Activated naive CD8-positive, alpha-beta T cell (primary cell): ENCODE data around the gene ECEL1.

ENCODE experiments used
- H3K27ac Mint-ChIP-seq: one replicate; pipeline ENCODE4 v1.8.0; 2021; ENCODE audit warnings: mixed read lengths
- H3K27me3 Mint-ChIP-seq: one replicate; pipeline ENCODE4 v1.8.0; 2021; ENCODE audit warnings: mixed read lengths
- H3K36me3 Mint-ChIP-seq: one replicate; pipeline ENCODE4 v1.8.0; 2021; ENCODE audit warnings: mixed read lengths
- H3K4me1 Mint-ChIP-seq: one replicate; pipeline ENCODE4 v1.8.0; 2021; ENCODE audit warnings: low read depth, mixed read lengths
- H3K4me3 Mint-ChIP-seq: one replicate; pipeline ENCODE4 v1.8.0; 2021; ENCODE audit warnings: mild to moderate bottlenecking, mixed read lengths
- H3K9me3 Mint-ChIP-seq: one replicate; pipeline ENCODE4 v1.8.0; 2021; ENCODE audit warnings: low read depth, mixed read lengths

The ECEL1 gene

DNA sequence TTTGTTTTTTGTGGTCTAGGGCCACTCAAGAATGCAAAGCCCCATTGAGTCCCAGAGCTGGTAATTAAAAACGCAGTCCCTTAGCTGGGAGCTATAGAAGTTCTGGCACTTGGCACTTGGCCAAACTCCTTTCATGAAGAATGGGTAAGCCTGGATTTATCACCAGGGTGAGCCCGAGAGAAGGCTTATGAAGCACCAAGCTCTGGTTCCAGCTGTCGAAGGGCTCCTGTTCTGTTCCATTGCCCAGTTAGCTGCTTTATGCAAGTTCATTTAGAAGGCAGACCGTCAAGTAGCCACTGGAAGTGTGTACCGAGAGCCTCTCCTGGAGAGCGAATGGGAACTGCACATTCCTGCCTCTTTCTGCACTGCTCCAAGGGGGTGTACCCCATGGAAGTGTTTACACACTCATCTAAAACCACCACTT is 14.2 kb downstream of the ECEL1 start:
- Mint-ChIP-seq H3K4me1 (no peaks in the 10 kb centered on the region), H3K27me3 (peaks cover 19% of the 10 kb centered on the region), H3K9me3 (peaks cover 17% of the 10 kb centered on the region), H3K4me3 (no peak overlapping the region), H3K36me3 (peaks cover 9% of the 10 kb centered on the region), H3K27ac (no peak overlapping the region)

DNA sequence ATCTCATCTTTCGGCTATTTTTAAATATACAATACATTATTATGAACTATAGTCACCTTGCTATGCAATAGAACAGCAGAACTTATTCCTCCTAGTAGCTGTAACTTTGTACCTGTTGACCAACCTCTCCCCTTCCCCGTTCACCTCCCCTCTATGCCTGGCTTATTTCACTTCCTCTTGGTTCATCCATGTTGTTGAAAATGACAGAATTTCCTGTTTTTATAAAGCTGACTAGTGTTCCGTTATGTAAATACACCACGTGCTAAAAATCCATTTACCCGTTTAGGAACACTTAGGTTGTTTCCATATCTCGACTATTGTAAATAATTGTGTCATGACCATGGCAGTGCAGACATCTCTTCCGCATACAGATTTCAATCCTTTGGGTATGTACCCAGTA is 21.4 kb downstream of the ECEL1 start:
- Mint-ChIP-seq H3K4me1 (no peaks in the 10 kb centered on the region), H3K36me3 (no peaks in the 10 kb centered on the region), H3K9me3 (peaks cover 4% of the 10 kb centered on the region), H3K27me3 (peaks cover 4% of the 10 kb centered on the region), H3K4me3 (no peak overlapping the region), H3K27ac (no peak overlapping the region)

DNA sequence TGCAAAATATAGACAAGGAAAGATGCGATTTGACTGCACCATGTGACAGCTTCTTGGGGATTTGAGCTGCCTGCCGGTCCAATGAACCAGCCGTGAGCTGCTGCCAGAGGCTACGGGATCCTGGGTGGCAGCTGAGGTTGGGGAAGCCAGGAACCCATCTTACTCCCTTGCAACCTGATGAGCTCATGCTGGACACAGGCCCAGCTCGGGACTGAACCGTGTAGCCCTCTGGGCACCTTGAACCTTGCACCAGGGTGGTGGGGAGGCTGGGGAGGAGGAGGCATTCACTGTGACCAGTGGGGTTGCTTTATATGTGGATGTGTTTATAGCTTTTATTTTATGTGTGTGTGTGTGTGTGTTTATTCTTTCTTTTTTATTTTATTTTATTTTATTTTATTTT is 22.6 kb downstream of the ECEL1 start:
- H3K36me3 Mint-ChIP-seq, result no peaks in the 10 kb centered on the region
- H3K9me3 Mint-ChIP-seq, result peaks cover 3% of the 10 kb centered on the region
- H3K4me3 Mint-ChIP-seq, result no peak overlapping the region
- H3K27ac Mint-ChIP-seq, result no peak overlapping the region
- H3K4me1 Mint-ChIP-seq, result no peaks in the 10 kb centered on the region
- H3K27me3 Mint-ChIP-seq, result peaks cover 4% of the 10 kb centered on the region

DNA sequence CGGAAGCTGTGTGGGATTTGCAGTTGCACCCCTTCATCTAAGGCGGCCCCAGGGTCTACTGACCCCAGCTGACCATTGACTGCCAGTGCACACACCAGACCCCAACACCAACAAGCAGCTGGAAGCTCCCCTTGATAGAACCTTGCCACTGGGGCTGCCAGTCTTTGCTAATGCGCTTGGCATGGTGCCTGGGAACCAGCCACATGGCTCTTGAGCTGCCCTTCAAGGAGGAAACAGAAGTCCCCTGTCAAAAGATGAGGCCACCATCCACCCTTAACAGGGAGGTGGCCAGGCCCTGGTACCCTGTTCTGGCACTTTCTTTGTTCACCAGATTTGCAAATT is 23.1 kb downstream of the ECEL1 start:
- Mint-ChIP-seq H3K4me3 (no peak overlapping the region), H3K4me1 (no peaks in the 10 kb centered on the region), H3K27me3 (peaks cover 4% of the 10 kb centered on the region), H3K36me3 (no peaks in the 10 kb centered on the region), H3K27ac (no peak overlapping the region), H3K9me3 (peaks cover 3% of the 10 kb centered on the region)

DNA sequence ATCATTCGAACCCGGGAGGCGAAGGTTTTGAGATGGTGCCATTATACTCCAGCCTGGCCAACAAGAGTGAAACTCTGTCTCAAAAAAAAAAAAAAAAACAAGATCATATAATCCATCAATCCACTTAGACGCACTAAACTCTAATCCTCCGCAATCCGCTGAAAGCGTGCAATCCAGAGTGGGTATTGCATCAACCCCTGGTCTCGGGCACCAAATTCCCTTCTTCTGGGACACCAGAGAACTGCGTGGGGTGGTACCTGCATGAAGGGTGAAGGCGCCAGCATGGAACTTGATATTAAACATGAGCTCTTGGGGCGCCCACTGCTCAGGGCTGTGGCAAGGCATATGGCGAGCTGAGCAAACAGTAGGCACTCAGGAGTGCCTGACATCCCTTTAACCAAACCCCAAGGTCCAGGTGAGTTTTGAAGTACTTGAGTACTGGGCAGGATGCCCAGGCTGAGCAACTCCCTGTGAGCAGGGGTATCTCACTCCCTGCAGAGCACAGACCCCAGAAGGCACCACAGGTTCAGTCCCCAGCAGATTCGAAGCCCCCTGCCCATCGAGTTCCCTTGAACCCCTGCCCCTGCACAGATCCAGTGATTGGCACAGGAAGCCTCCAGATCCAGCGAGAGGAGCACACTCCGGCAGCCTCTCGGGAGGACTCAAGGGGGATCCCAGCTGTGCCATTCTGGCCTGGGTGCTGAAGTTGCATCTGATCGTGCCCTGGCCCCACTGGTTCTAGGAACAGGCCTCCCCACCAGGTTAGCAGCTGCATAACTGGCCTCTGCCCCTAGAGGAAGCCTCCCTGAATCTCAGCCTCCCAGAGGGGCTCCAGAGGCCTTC is 23.7 kb downstream of the ECEL1 start:
- Mint-ChIP-seq H3K27ac (no peak overlapping the region), H3K36me3 (no peaks in the 10 kb centered on the region), H3K27me3 (peaks cover 6% of the 10 kb centered on the region), H3K9me3 (peaks cover 3% of the 10 kb centered on the region), H3K4me1 (no peaks in the 10 kb centered on the region), H3K4me3 (no peak overlapping the region)

DNA sequence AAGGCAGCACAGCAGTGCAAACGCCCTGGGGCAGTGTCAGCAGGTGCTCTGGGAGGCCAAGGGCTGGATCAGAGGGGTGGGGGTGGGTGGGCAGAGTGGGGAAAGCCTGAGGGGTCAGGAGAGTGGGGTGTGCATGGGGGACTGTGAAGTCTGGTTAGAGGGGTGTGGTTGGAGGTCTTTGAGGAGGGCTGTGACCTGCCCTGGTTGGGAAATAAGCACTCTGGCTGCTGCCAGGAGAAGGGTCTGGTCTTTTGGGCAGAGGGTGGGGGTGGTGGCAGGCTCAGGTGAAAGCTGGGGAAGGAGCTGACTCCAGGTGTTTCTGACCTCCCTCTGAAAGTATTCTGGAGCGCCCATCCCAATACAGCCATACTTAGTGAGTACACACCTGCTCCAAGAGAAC is 27.5 kb downstream of the ECEL1 start:
- Mint-ChIP-seq H3K4me1 (no peaks in the 10 kb centered on the region), H3K36me3 (no peaks in the 10 kb centered on the region), H3K4me3 (no peak overlapping the region), H3K27ac (no peak overlapping the region), H3K27me3 (peaks cover 8% of the 10 kb centered on the region), H3K9me3 (peaks cover 3% of the 10 kb centered on the region)

DNA sequence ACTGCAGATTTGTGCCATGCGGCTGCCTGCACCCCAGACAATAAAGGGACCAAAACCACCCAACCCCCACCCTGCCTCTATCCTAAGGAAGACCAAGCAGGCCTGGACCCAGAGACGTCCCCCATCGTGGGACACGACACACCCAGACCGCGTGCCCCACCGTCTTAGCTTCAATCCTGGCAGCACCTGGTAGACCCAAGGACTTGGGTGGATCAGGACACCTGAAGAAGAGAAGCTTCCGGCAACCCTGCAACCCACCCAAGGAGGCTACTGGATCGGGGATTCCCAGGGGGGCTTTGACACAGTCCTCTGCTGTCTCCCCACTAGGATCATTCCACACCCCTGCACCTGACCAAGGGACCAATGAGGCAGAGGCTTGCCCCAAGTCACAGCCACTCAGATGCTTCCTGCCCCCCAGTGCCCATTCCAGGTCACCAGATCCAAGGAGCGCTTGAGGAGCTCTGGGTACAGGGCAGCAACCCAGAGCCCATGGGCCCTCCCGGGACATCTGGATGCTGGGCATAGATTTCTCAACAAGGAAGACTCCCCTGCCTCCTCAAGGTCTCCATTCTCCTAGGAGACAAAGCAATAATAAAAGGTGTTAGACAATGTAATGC is 28.1 kb downstream of the ECEL1 start:
- Mint-ChIP-seq H3K4me1 (no peaks in the 10 kb centered on the region), H3K27me3 (peaks cover 8% of the 10 kb centered on the region), H3K27ac (no peak overlapping the region), H3K9me3 (peaks cover 3% of the 10 kb centered on the region), H3K4me3 (no peak overlapping the region), H3K36me3 (no peaks in the 10 kb centered on the region)

DNA sequence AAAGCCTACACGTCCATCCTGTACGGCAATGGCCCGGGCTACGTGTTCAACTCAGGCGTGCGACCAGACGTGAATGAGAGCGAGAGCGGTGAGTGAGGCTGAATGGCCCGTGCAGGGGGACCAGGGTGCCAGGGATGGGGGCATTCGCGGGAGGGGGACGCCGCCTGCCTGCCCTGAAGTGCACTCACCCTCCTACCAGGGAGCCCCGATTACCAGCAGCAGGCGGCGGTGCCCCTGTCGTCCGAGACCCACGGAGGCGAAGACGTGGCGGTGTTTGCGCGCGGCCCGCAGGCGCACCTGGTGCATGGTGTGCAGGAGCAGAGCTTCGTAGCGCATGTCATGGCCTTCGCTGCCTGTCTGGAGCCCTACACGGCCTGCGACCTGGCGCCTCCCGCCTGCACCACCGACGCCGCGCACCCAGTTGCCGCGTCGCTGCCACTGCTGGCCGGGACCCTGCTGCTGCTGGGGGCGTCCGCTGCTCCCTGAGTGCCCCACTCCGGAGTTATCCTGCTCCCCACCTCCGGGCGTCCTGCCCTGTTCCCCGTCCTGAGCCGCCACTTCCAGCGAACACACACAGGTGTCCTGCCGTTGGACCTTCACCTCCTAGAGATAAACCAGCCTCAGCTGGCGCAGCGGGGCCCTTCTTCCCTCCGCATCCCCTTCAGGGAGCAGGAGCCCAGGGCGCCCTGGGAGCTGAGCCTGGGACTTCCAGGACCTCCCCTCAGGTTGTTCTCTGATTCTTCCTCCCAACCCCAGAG is 28.8 kb downstream of the ECEL1 start:
- Mint-ChIP-seq H3K27me3 (peaks cover 8% of the 10 kb centered on the region), H3K4me3 (no peak overlapping the region), H3K9me3 (peaks cover 3% of the 10 kb centered on the region), H3K27ac (no peak overlapping the region), H3K36me3 (no peaks in the 10 kb centered on the region), H3K4me1 (no peaks in the 10 kb centered on the region)

DNA sequence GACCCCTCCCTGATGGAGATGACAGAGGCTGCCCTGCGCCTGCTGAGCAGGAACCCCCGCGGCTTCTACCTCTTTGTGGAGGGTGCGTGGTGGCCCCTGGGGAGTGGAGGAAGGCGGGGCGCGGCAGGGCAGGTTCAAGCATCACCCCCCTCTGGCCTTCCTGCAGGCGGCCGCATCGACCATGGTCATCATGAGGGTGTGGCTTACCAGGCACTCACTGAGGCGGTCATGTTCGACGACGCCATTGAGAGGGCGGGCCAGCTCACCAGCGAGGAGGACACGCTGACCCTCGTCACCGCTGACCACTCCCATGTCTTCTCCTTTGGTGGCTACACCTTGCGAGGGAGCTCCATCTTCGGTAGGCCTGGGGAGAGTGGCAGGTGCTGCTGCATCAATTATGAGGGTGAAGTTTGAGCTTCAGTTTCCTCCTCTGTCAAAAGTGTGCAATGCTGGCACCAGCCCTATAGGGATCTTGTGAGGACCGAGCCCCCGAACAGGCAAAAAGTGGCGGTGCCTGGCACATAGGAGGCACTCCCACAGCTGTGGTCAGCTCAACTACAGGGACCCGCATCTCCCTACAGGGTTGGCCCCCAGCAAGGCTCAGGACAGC is 29.5 kb downstream of the ECEL1 start:
- H3K36me3 Mint-ChIP-seq, result no peaks in the 10 kb centered on the region
- peaks cover 7% of the 10 kb centered on the region for H3K27me3 Mint-ChIP-seq
- peaks cover 3% of the 10 kb centered on the region for H3K9me3 Mint-ChIP-seq
- H3K27ac Mint-ChIP-seq, result no peak overlapping the region
- H3K4me1 Mint-ChIP-seq, result no peaks in the 10 kb centered on the region
- no peak overlapping the region for H3K4me3 Mint-ChIP-seq

DNA sequence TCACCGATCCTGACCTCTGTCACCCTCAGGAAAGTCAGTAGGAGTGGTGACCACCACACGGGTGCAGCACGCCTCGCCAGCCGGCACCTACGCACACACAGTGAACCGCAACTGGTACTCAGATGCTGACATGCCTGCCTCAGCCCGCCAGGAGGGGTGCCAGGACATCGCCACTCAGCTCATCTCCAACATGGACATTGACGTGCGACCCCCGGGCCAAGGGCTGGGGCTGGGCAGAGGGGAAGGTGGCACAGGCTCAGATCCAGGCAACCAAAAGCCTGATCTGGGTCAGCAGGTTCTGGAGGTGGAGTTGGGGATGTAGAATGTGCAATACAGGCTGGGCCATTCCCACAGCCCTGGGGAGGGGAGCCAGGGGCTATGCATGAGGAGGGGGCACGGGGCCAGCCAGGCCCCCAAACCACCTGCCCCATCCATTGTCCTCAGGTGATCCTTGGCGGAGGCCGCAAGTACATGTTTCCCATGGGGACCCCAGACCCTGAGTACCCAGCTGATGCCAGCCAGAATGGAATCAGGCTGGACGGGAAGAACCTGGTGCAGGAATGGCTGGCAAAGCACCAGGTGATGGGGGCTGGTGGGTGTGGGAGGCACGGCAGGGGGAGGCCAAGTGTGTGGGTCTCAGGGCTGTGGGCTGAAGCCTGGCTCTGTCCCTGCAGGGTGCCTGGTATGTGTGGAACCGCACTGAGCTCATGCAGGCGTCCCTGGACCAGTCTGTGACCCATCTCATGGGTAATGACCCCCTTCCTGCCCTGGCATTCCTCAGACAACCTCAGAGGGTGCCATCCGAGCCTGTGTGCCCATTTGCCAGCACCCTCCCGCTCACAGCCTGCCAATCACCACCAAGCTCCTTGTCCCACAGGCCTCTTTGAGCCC is 30.3 kb downstream of the ECEL1 start:
- Mint-ChIP-seq H3K27ac (no peak overlapping the region), H3K4me3 (no peak overlapping the region), H3K4me1 (no peaks in the 10 kb centered on the region), H3K36me3 (no peaks in the 10 kb centered on the region), H3K9me3 (no peaks in the 10 kb centered on the region), H3K27me3 (peaks cover 7% of the 10 kb centered on the region)

DNA sequence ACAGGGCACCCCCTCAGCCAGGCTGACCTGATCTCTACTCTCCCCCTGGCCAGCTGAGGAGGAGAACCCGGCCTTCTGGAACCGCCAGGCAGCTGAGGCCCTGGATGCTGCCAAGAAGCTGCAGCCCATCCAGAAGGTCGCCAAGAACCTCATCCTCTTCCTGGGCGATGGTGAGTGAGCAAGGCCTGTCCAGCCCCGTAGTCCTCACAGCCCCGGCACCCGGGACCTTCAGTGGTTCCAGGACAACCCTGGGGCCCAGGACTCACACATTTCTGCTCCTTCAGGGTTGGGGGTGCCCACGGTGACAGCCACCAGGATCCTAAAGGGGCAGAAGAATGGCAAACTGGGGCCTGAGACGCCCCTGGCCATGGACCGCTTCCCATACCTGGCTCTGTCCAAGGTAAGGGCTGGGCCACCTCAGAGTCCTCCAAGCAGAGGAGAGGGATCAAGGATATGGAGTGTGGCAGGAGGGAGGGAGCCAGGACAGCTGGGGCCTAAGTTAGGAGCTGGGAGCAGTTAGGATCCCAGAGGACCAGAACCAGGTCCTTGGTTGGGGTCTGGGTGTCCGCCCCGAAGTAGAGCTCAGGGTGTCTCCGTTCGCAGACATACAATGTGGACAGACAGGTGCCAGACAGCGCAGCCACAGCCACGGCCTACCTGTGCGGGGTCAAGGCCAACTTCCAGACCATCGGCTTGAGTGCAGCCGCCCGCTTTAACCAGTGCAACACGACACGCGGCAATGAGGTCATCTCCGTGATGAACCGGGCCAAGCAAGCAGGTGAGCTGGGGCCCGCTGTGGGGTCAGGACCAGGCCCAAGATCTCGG is 31.1 kb downstream of the ECEL1 start:
- Mint-ChIP-seq H3K4me1 (no peaks in the 10 kb centered on the region), H3K27me3 (peaks cover 7% of the 10 kb centered on the region), H3K4me3 (no peak overlapping the region), H3K27ac (no peak overlapping the region), H3K36me3 (no peaks in the 10 kb centered on the region), H3K9me3 (no peaks in the 10 kb centered on the region)

DNA sequence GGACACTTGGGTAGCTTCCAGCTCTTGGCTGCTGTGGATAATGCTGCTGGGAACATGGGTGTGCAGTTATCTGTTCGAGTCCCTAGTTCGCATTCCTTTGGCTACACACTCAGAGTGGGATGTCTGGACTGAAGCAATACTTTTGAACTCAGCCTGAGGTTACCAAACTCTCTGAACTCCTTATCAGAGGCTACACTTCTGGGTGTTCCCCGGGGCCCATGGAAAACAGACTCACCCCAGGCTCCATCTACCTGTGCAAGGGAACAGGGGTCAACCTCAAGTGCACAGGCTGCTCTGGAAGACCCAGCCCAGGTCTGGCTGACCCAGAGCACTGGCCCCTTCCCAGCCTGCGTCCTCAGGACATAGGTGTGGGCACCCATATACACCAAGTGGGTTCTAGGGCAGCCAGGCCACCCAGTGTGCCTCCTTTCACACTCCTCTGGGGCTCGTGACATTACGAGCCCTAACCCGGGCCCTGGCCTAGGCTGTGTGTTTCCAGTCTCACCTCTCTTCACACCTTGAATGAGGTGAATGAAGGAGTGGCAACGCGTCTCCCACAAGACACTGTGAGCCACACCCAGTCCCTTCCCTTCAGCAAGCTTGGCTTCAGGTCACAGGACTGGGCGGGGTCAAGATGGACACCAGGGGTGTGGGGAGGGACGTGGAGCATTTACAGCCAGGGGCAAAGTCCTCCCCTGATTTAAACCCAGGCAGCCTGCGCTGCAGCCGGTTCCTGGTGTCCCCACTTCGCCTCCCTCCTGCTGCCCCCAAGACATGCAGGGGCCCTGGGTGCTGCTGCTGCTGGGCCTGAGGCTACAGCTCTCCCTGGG is 32.0 kb downstream of the ECEL1 start, which contains the start of gene ALPI:
TSS of gene ALPI (plus strand) at position 728 of the 830 bp plus-strand sequence. CDS start at position 775, 47 bp downstream.
- Mint-ChIP-seq H3K4me1 (no peaks in the 10 kb centered on the region), H3K27ac (no peak within 1 kb of the TSS), H3K27me3 (peaks cover 7% of the 10 kb centered on the region), H3K4me3 (no peak within 1 kb of the TSS), H3K36me3 (no peaks in the 10 kb centered on the region), H3K9me3 (no peaks in the 10 kb centered on the region)

DNA sequence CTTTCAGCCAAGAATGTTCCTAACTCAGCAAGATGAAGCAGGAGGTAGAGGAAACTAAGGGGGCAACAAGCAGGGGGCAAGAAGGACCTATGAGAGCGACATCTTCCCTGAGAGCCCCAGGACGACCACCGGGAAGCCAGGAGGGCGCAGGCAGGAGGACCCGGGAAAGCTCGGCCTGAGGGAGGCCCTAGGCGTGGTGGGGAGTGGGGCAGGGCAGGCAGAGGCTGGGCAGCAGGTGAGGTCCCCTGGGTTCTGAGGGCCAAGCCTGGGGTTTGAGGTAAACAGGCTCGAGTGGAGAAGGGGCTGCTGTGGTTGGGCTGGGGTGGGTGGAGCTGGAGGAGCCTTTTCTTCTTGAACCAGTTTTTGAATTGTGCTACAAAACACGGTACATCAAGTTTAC is 33.0 kb downstream of the ECEL1 start:
- Mint-ChIP-seq H3K36me3 (no peaks in the 10 kb centered on the region), H3K4me3 (no peak overlapping the region), H3K27ac (no peak overlapping the region), H3K27me3 (peaks cover 7% of the 10 kb centered on the region), H3K4me1 (no peaks in the 10 kb centered on the region), H3K9me3 (no peaks in the 10 kb centered on the region)
